ENCODE results near the gene CSTPP1.

Gene CSTPP1

GRCh38 chr11:47044119-47044518 lies 107.6 kb downstream of the CSTPP1 start:
- no peaks in the 10 kb centered on the region for H3F3A ChIP-seq (ENCODE audit: insufficient read depth, low read length)

GRCh38 chr11:47047972-47048371 lies 111.4 kb downstream of the CSTPP1 start:
- TF ChIP-seq CTCF (IDR thresholded peaks at IDR 0.05; ENCODE audit: low read length) (no peak), EZH2 (IDR thresholded peaks at IDR 0.05; ENCODE audit: borderline replicate concordance, low read length) (no peak)

More at GRCh38 chr11:47044119-47044518, 107.6 kb downstream of the CSTPP1 start:
- Histone ChIP-seq H4K20me1 (ENCODE audit: insufficient read depth, low read length) (no peaks in the 10 kb centered on the region), H3K27me3 (ENCODE audit: insufficient read depth, low read length) (no peaks in the 10 kb centered on the region), H3K79me2 (ENCODE audit: insufficient read depth, low read length) (no peaks in the 10 kb centered on the region), H3K9me3 (ENCODE audit: low read length) (no peaks in the 10 kb centered on the region), H3K4me1 (ENCODE audit: insufficient read depth, low read length, severe bottlenecking) (peaks cover 8% of the 10 kb centered on the region), H3K36me3 (ENCODE audit: insufficient read depth, low read length) (no peaks in the 10 kb centered on the region), H3K27ac (ENCODE audit: low read depth, low read length, poor library complexity, severe bottlenecking) (no peak overlapping the region), H3K9me2 (ENCODE audit: low read depth, low read length) (no peaks in the 10 kb centered on the region), H2AFZ (ENCODE audit: low read length) (no peak overlapping the region), H3K9ac (ENCODE audit: low read length) (no peak overlapping the region), H3K4me3 (ENCODE audit: low read depth, low read length, poor library complexity, severe bottlenecking) (no peak overlapping the region), H3K4me2 (ENCODE audit: low read length) (no peak overlapping the region)
- TF ChIP-seq EZH2 (IDR thresholded peaks at IDR 0.05; ENCODE audit: borderline replicate concordance, low read length) (no peak), CTCF (IDR thresholded peaks at IDR 0.05; ENCODE audit: low read length) (no peak)

DNA sequence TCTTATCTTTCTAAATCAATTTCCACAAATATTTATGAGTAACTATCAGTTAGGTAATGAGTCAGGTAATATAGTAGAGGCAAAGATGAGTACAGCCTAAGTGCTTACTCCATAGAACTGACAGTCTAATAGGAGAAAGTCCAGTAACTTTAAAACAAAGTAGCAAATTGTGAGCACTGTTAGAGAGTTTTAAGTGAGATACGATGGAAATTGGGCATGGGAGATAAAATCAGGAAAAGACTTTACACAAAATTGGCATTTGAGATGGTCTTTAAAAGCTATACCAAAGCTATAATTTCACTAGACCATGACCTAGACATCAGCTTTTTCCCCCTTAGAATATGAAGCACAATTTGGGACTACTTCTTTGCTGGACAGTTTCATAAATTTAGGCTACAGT lies 113.7 kb downstream of the CSTPP1 start:
- no peaks in the 10 kb centered on the region for H3K79me2 ChIP-seq (ENCODE audit: insufficient read depth, low read length)
- no peaks in the 10 kb centered on the region for H3K27me3 ChIP-seq (ENCODE audit: insufficient read depth, low read length)
- H3K9me2 ChIP-seq (ENCODE audit: low read depth, low read length) = no peaks in the 10 kb centered on the region
- no peak overlapping the region for H2AFZ ChIP-seq (ENCODE audit: low read length)
- no peaks in the 10 kb centered on the region for H3K9me3 ChIP-seq (ENCODE audit: low read length)
- H3K36me3 ChIP-seq (ENCODE audit: insufficient read depth, low read length) = no peaks in the 10 kb centered on the region
- H3K4me2 ChIP-seq (ENCODE audit: low read length) = no peak overlapping the region
- no peak for TF ChIP-seq CTCF (IDR thresholded peaks at IDR 0.05; ENCODE audit: low read length)
- no peak for TF ChIP-seq EZH2 (IDR thresholded peaks at IDR 0.05; ENCODE audit: borderline replicate concordance, low read length)
- no peak overlapping the region for H3K27ac ChIP-seq (ENCODE audit: low read depth, low read length, poor library complexity, severe bottlenecking)
- no peaks in the 10 kb centered on the region for H4K20me1 ChIP-seq (ENCODE audit: insufficient read depth, low read length)
- H3K4me1 ChIP-seq (ENCODE audit: insufficient read depth, low read length, severe bottlenecking) = peaks cover 8% of the 10 kb centered on the region
- no peaks in the 10 kb centered on the region for H3F3A ChIP-seq (ENCODE audit: insufficient read depth, low read length)
- H3K4me3 ChIP-seq (ENCODE audit: low read depth, low read length, poor library complexity, severe bottlenecking) = no peak overlapping the region
- H3K9ac ChIP-seq (ENCODE audit: low read length) = no peak overlapping the region

More at GRCh38 chr11:47047972-47048371, 111.4 kb downstream of the CSTPP1 start:
- Histone ChIP-seq H3K36me3 (ENCODE audit: insufficient read depth, low read length) (no peaks in the 10 kb centered on the region), H3K9me3 (ENCODE audit: low read length) (no peaks in the 10 kb centered on the region), H3K79me2 (ENCODE audit: insufficient read depth, low read length) (no peaks in the 10 kb centered on the region), H3K4me1 (ENCODE audit: insufficient read depth, low read length, severe bottlenecking) (peaks cover 8% of the 10 kb centered on the region), H3F3A (ENCODE audit: insufficient read depth, low read length) (no peaks in the 10 kb centered on the region), H3K27me3 (ENCODE audit: insufficient read depth, low read length) (no peaks in the 10 kb centered on the region), H3K9ac (ENCODE audit: low read length) (no peak overlapping the region), H3K4me2 (ENCODE audit: low read length) (no peak overlapping the region), H3K4me3 (ENCODE audit: low read depth, low read length, poor library complexity, severe bottlenecking) (no peak overlapping the region), H4K20me1 (ENCODE audit: insufficient read depth, low read length) (no peaks in the 10 kb centered on the region), H3K9me2 (ENCODE audit: low read depth, low read length) (no peaks in the 10 kb centered on the region), H3K27ac (ENCODE audit: low read depth, low read length, poor library complexity, severe bottlenecking) (no peak overlapping the region), H2AFZ (ENCODE audit: low read length) (no peak overlapping the region)

Data from OCI-LY1 (cell line).